ENCODE results near the gene SLC30A4. TPM values are rescaled to one million over a fixed set of nuclear protein-coding genes. Genes with fewer than 3 reads are reported as not detected.

SLC30A4 gene
- total RNA-seq, 1 experiment from 2014 or later: not detected

GRCh38 chr15:45448066-45448915 is 74.3 kb downstream of the SLC30A4 start:
- WGBS (ENCODE audit: extremely low coverage, insufficient read length, low lambda C conversion rate): no CpG with 5 or more reads among the region's 13 CpGs
- H3K27ac ChIP-seq (ENCODE audit: insufficient read length, low read depth, low read length): no peak overlapping the region
- no peak overlapping the region for H3K27ac Mint-ChIP-seq

More at GRCh38 chr15:45448066-45448915, 74.3 kb downstream of the SLC30A4 start:
- H2BK5ac ChIP-seq (ENCODE audit: insufficient read length, low read length): no peak overlapping the region
- H3K4me1 ChIP-seq (ENCODE audit: insufficient read depth, low read length): no peaks in the 10 kb centered on the region
- no peak overlapping the region for H3K18ac ChIP-seq (ENCODE audit: insufficient read length, low read depth, low read length)
- no peak overlapping the region for H2BK120ac ChIP-seq (ENCODE audit: low read depth, low read length, poor library complexity, severe bottlenecking)
- H2AK5ac ChIP-seq (ENCODE audit: insufficient read length, low read length): no peak overlapping the region
- no peak for TF ChIP-seq CTCF (conservative IDR thresholded peaks at IDR 0.05)
- no peaks in the 10 kb centered on the region for H4K20me1 ChIP-seq (ENCODE audit: control insufficient read depth, insufficient read depth, insufficient read length)
- H3K9ac ChIP-seq (ENCODE audit: extremely low read depth, insufficient read length, low read length): no peak overlapping the region
- H3K79me2 ChIP-seq (ENCODE audit: insufficient read depth, low read length): no peaks in the 10 kb centered on the region
- H3K4me3 Mint-ChIP-seq: no peak overlapping the region
- peak; percentile 50 for DNase-seq
- no peak overlapping the region for H3K14ac ChIP-seq (ENCODE audit: insufficient read depth, low read length)
- H3K56ac ChIP-seq (ENCODE audit: insufficient read length, low read depth, low read length): no peak overlapping the region
- H3K9me3 ChIP-seq (ENCODE audit: control insufficient read depth, low read depth, low read length): peaks cover 5% of the 10 kb centered on the region
- H3K27me3 ChIP-seq (ENCODE audit: insufficient read depth, low read length): no peaks in the 10 kb centered on the region
- no peak overlapping the region for H2BK20ac ChIP-seq (ENCODE audit: low read depth, low read length, poor library complexity, severe bottlenecking)
- H3K4me2 ChIP-seq (ENCODE audit: insufficient read depth, insufficient read length, low read length): no peak overlapping the region
- H2BK12ac ChIP-seq (ENCODE audit: insufficient read length, low read depth, low read length): no peak overlapping the region
- H2AFZ ChIP-seq (ENCODE audit: low read length): no peak overlapping the region
- H3K79me1 ChIP-seq (ENCODE audit: insufficient read depth, low read depth, low read length, poor library complexity, severe bottlenecking): no peaks in the 10 kb centered on the region
- H3T11ph ChIP-seq (ENCODE audit: low read length): no peak overlapping the region
- H3K4me1 Mint-ChIP-seq: peaks cover 3 to 13% of the 10 kb centered on the region in 2 experiments
- H4K8ac ChIP-seq (replicated peaks; ENCODE audit: insufficient read length, low read depth, low read length): no peak overlapping the region
- H3K27me3 Mint-ChIP-seq (ENCODE audit: low read depth): peaks cover 58% of the 10 kb centered on the region
- H3K4ac ChIP-seq (ENCODE audit: low read depth, low read length): no peak overlapping the region
- H3K36me3 Mint-ChIP-seq (ENCODE audit: insufficient read depth in 1 of 3, low read depth in 3 of 3): peaks cover 7 to 9% (median 9%) of the 10 kb centered on the region in 3 experiments; a peak in 6 of 7 replicates
- H3K23me2 ChIP-seq (ENCODE audit: insufficient read length, low read depth, low read length, poor library complexity, severe bottlenecking): no peaks in the 10 kb centered on the region
- no peak overlapping the region for H3K23ac ChIP-seq (ENCODE audit: insufficient read length, low read depth, low read length)
- H4K5ac ChIP-seq (ENCODE audit: insufficient read length, low read depth, low read length): no peak overlapping the region
- no peak overlapping the region for H4K91ac ChIP-seq (ENCODE audit: insufficient read length, low read depth, low read length)
- peaks cover 14 to 17% of the 10 kb centered on the region in 2 experiments for H3K9me3 Mint-ChIP-seq
- no peak overlapping the region for H2BK15ac ChIP-seq (ENCODE audit: low read depth, low read length)

All from H9 (cell line).